Measurements from ENCODE around the gene MTAP.

DNA sequence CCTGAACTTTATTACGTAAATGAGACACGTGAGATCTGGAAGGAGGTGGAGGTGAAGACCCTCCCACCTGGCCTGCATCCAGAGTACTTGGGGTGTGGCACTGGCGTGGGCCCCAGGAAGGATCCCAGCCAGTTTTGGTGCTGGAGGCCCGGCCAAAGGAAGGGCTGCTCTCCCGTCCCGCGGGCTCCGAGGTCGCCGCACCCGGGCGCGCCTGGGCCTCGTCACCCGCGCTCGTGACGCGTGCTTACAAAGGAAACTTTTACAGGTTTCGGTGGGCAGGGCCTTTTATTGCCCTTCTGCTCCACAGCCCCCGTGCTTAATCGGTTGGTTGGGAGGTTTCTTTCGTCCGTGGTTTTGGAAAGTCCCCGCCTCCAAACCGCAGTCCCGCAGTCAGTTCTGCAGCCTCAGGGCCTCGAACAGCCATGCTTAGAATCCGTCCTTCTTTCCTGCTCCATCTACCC is 162.5 kb downstream of the MTAP start:
- no peak for TF ChIP-seq POLR2AphosphoS5 (IDR thresholded peaks at IDR 0.05; ENCODE audit: low read depth, low read length)
- TF ChIP-seq POLR2A (IDR thresholded peaks at IDR 0.05; ENCODE audit: low read depth, low read length), result no peak
- no peak for TF ChIP-seq TAF1 (IDR thresholded peaks at IDR 0.05; ENCODE audit: borderline replicate concordance, low read depth, low read length)

All from GM12892 (cell line).